ENCODE measurements around the gene CDIP1.

DNA sequence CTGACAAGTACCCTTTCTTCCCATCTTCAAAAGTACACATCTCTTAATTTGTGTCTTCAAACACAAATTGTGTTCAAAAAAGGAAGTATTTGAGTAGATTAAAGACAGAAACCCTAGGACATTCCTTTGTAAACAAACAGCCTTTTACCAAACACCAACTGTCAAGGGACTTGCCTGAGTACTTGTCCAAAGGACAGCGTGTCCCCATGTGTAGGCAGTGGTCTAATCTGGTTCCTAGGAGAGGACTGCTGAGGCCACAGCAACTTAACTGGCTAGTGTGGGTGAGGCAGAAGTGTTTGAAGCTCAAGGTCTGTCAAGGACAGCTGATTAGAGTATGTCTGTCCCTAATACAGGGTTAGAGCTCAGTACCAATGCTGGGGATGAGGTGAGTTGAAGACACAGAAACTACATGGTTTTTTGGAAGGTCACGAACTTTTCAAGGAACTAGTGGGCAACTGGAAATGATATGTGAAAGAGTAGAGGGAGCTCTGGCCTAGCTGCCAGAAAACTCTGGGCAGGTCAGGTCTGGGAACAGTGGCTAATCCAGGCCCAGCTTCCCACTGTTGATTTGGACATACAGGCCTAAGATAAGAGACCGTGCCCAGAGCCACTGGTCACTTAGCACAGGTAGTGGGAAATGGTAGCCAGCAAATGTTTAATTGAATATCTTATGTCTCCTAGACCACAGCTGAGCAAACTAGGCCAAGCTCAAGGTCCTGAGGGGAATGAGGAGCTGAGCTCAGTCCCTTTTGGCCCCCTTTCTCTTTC is 52.3 kb downstream of the CDIP1 start:
- TF ChIP-seq, protein P1, sequence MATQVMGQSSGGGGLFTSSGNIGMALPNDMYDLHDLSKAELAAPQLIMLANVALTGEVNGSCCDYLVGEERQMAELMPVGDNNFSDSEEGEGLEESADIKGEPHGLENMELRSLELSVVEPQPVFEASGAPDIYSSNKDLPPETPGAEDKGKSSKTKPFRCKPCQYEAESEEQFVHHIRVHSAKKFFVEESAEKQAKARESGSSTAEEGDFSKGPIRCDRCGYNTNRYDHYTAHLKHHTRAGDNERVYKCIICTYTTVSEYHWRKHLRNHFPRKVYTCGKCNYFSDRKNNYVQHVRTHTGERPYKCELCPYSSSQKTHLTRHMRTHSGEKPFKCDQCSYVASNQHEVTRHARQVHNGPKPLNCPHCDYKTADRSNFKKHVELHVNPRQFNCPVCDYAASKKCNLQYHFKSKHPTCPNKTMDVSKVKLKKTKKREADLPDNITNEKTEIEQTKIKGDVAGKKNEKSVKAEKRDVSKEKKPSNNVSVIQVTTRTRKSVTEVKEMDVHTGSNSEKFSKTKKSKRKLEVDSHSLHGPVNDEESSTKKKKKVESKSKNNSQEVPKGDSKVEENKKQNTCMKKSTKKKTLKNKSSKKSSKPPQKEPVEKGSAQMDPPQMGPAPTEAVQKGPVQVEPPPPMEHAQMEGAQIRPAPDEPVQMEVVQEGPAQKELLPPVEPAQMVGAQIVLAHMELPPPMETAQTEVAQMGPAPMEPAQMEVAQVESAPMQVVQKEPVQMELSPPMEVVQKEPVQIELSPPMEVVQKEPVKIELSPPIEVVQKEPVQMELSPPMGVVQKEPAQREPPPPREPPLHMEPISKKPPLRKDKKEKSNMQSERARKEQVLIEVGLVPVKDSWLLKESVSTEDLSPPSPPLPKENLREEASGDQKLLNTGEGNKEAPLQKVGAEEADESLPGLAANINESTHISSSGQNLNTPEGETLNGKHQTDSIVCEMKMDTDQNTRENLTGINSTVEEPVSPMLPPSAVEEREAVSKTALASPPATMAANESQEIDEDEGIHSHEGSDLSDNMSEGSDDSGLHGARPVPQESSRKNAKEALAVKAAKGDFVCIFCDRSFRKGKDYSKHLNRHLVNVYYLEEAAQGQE (IDR thresholded peaks at IDR 0.05; ENCODE audit: insufficient read depth in 1 of 2, low read depth in 2 of 2, low read length in 2 of 2) = no peak
- no peak for TF ChIP-seq TAF1 (IDR thresholded peaks at IDR 0.05; ENCODE audit: borderline replicate concordance, insufficient read depth, low read length)
- TF ChIP-seq POLR2AphosphoS5 (IDR thresholded peaks at IDR 0.05; ENCODE audit: low read depth, low read length) = no peak
